Measurements from ENCODE around the gene COA3. TPM values are rescaled to one million over a fixed set of nuclear protein-coding genes. Genes with fewer than 3 reads are reported as not detected.

Gene COA3
- total RNA-seq, 1 experiment from 2014 or later: 44.6 TPM

- Histone ChIP-seq H3K9ac (ENCODE audit: low read length) (peak overlapping the region; percentile 90), H3K4me3 (ENCODE audit: low read length) (peak overlapping the region; percentile 99)
These were observed 17.5 kb downstream of the COA3 start for GRCh38 chr17:42780851-42781638.

GRCh38 chr17:42779936-42780850, 18.3 kb downstream of the COA3 start, which contains the start of gene WNK4:
WNK4 (plus strand) TSS chr17:42780610; CDS start chr17:42780699, 89 bp downstream.
- DNase-seq (peak; percentile 81), ATAC-seq (peak; percentile 76)
- ChIA-PET POLR2A (ENCODE audit: unreplicated experiment) (interaction anchor here (0.6 kb wide), 3 partner anchors 17 to 162 kb away, joined by 4 to 9 read pairs (median 6); no protein-coding TSS in a partner anchor), CTCF (interaction anchor here (0.6 to 1.1 kb wide), 4 partner anchors 17 to 218 kb away, joined by 3 to 4 read pairs (median 3); partner anchors contain the start of gene RPL27)
- intact Hi-C loops (cut with micrococcal nuclease): loop anchor here (5.0 kb wide), 1 partner anchor 42 kb away; the partner anchor contains the start of gene BECN1
- peaks cover 53% of the 10 kb centered on the region for H3K79me2 ChIP-seq (ENCODE audit: low read length)
- peaks cover 32% of the 10 kb centered on the region for H3K4me1 ChIP-seq (ENCODE audit: insufficient read depth, low read length)
- H2AFZ ChIP-seq (ENCODE audit: low read length): peak within 1 kb of the TSS; percentile 69
- no peaks in the 10 kb centered on the region for H3K9me2 ChIP-seq (replicated peaks; ENCODE audit: low read length)
- H3K4me3 ChIP-seq (ENCODE audit: low read length): peak within 1 kb of the TSS; percentile 99
- BruUV-seq (replicated peaks): TSS peak; percentile 62
- H3K9me3 ChIP-seq (ENCODE audit: low read length): no peaks in the 10 kb centered on the region
- peak within 1 kb of the TSS; percentile 90 for H3K9ac ChIP-seq (ENCODE audit: low read length)
- TF ChIP-seq EZH2 (IDR thresholded peaks at IDR 0.05; ENCODE audit: low read length, unreplicated experiment) (no peak), CTCF (conservative IDR thresholded peaks at IDR 0.05; ENCODE audit: low read depth, low read length) (no peak), EZH2phosphoT487 (IDR thresholded peaks at IDR 0.05; ENCODE audit: borderline replicate concordance, low read length) (no peak)
- no peaks in the 10 kb centered on the region for H3K27me3 ChIP-seq (ENCODE audit: low read length)
- H4K20me1 ChIP-seq (ENCODE audit: low read length): no peaks in the 10 kb centered on the region
- peak within 1 kb of the TSS; percentile 89 for H3K27ac ChIP-seq (ENCODE audit: low read length)
- H3K4me2 ChIP-seq (ENCODE audit: low read length): peak within 1 kb of the TSS; percentile 93
- H3F3A ChIP-seq (ENCODE audit: low read length, unreplicated experiment): no peaks in the 10 kb centered on the region
- H3K36me3 ChIP-seq (ENCODE audit: low read depth, low read length): peaks cover 8% of the 10 kb centered on the region

More at GRCh38 chr17:42780851-42781638, 17.5 kb downstream of the COA3 start:
- ATAC-seq: no peak
- Histone ChIP-seq H3F3A (ENCODE audit: low read length, unreplicated experiment) (no peaks in the 10 kb centered on the region), H3K36me3 (ENCODE audit: low read depth, low read length) (peaks cover 13% of the 10 kb centered on the region), H3K27me3 (ENCODE audit: low read length) (no peaks in the 10 kb centered on the region), H3K9me3 (ENCODE audit: low read length) (no peaks in the 10 kb centered on the region), H3K79me2 (ENCODE audit: low read length) (peaks cover 53% of the 10 kb centered on the region), H3K9me2 (replicated peaks; ENCODE audit: low read length) (no peaks in the 10 kb centered on the region), H3K27ac (ENCODE audit: low read length) (peak overlapping the region; percentile 89), H3K4me2 (ENCODE audit: low read length) (peak overlapping the region; percentile 93), H3K4me1 (ENCODE audit: insufficient read depth, low read length) (peaks cover 32% of the 10 kb centered on the region), H4K20me1 (ENCODE audit: low read length) (no peaks in the 10 kb centered on the region), H2AFZ (ENCODE audit: low read length) (0 out of 2 replicates have a peak overlapping the region, but pooled peaks have one; percentile 42)
- TF ChIP-seq CTCF (conservative IDR thresholded peaks at IDR 0.05; ENCODE audit: low read depth, low read length) (no peak), EZH2 (IDR thresholded peaks at IDR 0.05; ENCODE audit: low read length, unreplicated experiment) (no peak), EZH2phosphoT487 (IDR thresholded peaks at IDR 0.05; ENCODE audit: borderline replicate concordance, low read length) (no peak)
- TSS peak; percentile 36 for BruUV-seq (replicated peaks)
- DNase-seq: no peak
- ChIA-PET POLR2A (ENCODE audit: unreplicated experiment) (interaction anchor here (0.6 to 0.7 kb wide), 2 partner anchors 8 to 16 kb away, joined by 4 to 8 read pairs; partner anchors contain the start of gene VPS25), CTCF (no interaction called here)
- intact Hi-C loops (cut with micrococcal nuclease): loop anchor here (5.0 kb wide), 1 partner anchor 41 kb away; the partner anchor contains the start of gene BECN1

Data from PC-3 (cell line).